Muscle layer of duodenum (tissue), 2 donors: Measurements from ENCODE around the gene TNFAIP8.
"Not testable (repeated sequence)": the region's sequence is repeated elsewhere in the genome, so short reads cannot be mapped to it uniquely, and the experiment has no call there.

ENCODE experiments used
- H3K27ac ChIP-seq: one replicate; pipeline ENCODE4 v1.7.0; 2013; ENCODE audit warnings: mild to moderate bottlenecking, low read length
- H3K27me3 ChIP-seq: one replicate; pipeline ENCODE4 v1.7.0; 2013; ENCODE audit warnings: low read depth, mild to moderate bottlenecking, control low read depth, low read length
- H3K36me3 ChIP-seq, 2 donors: one replicate each; pipeline ENCODE4 v1.7.0; 2013; ENCODE audit warnings: low read length in 2 of 2, control low read depth in 1 of 2, mild to moderate bottlenecking in 1 of 2; ENCODE audit not compliant: insufficient read depth in 2 of 2, control insufficient read depth in 1 of 2
- H3K4me1 ChIP-seq, 2 donors: one replicate each; pipeline ENCODE4 v1.7.0; 2013; ENCODE audit warnings: low read length in 2 of 2, mild to moderate bottlenecking in 2 of 2, control low read depth in 1 of 2, moderate library complexity in 1 of 2; ENCODE audit not compliant: insufficient read depth in 2 of 2, control insufficient read depth in 1 of 2
- H3K4me3 ChIP-seq, 2 donors: one replicate each; pipeline ENCODE4 v1.7.0; 2013; ENCODE audit warnings: low read length in 2 of 2, low read depth in 1 of 2, mild to moderate bottlenecking in 1 of 2
- H3K9me3 ChIP-seq, 2 donors: one replicate each; pipeline ENCODE4 v1.7.0; 2013; ENCODE audit warnings: low read length in 2 of 2, control low read depth in 1 of 2, mild to moderate bottlenecking in 1 of 2; ENCODE audit not compliant: control insufficient read depth in 1 of 2
- donor health status: healthy.

Gene TNFAIP8

DNA sequence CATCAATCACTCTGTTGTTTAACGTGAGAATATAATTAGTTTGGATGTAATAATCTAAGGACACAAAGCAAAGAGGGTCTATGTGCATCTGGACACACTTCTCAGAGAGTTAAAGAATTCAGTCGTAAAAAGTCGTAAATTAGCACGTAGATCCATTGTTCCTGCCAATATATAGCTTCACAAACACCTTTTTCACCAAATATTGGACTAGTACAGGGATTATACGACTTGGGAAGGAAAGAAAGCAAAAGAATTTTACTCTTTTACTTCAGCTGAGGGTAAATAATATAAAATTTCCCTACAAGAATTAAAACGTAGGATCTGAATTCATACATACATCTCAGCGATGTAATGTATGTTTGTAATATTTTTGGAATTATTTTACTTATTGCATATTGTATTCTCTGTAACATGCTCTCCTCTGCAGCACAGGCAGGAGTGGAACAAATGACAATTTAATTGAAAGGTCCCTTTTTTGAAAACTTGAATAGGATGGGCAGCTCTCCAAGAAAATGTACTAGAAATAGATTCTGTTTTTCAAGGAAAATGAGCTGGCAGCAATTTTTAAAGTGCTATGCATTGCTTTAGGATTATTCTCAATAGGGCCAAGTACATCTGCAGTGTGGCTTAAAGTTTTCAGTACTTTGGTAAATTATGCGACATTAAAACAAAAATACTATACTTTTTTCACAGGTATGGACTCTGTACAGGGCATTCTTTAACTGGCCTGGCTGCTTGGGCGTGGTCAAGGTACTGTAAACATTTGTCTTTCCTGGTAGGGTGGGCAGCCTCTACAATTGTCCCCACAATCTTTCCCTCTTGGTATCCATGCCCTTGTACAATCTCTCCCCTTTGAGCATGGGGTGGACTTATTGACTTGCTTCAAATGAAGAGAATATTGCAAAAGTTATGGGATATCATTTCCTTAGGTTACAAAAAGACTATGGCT, 56.7 kb downstream of the TNFAIP8 start:
- peak overlapping the region; percentile 68 for H3K4me3 ChIP-seq
- no peaks in the 10 kb centered on the region for H3K9me3 ChIP-seq
- H3K4me1 ChIP-seq, result peaks cover 5 to 17% of the 10 kb centered on the region in 2 donors
- H3K27ac ChIP-seq, result peak overlapping the region; percentile 79
- H3K27me3 ChIP-seq, result no peaks in the 10 kb centered on the region
- H3K36me3 ChIP-seq, result no peaks in the 10 kb centered on the region

GRCh38 chr5:119414124-119414734, 58.4 kb downstream of the TNFAIP8 start:
- not testable (repeated sequence) for H3K27ac ChIP-seq, H3K9me3 ChIP-seq, H3K4me3 ChIP-seq, H3K36me3 ChIP-seq, H3K27me3 ChIP-seq
- H3K4me1 ChIP-seq, result peaks cover 5 to 21% of the 10 kb centered on the region in 2 donors

DNA sequence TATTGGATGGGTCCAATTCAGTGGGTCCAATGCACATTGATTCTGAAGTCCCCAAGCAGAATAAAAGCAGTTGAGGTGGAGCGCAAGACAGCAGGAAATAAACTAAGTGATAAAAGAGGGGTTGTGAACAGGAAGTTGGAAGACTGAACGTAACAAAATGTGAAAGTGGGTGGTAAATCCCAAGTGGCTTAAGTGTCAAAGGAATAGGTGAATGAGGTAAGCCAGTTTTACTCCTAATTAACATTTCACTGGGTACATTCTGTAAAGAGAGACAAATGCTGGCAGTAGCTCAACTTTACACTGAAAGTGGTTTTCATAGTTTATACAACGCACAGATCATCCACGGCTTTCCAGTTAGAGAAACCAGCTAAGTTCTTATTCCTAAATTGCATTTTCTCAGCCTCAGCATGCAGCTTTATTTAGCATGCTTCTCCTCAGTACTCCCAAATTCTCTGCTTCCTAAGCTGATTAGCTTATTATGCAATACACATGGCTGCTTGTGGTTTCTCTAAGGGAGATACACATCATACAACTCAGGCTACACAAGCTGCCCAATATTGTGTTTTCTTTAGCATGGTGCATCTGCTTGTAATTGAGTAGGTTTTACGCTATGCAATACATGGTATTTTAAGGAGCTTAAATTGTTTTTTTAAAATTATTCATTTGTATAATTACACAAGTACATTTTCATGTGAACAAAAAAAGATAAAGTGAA, 62.2 kb downstream of the TNFAIP8 start:
- Histone ChIP-seq H3K36me3 (no peaks in the 10 kb centered on the region), H3K27ac (peak overlapping the region; percentile 2), H3K9me3 (no peaks in the 10 kb centered on the region), H3K4me3 (no peak overlapping the region), H3K4me1 (peaks cover 0 to 7% of the 10 kb centered on the region in 2 donors), H3K27me3 (no peaks in the 10 kb centered on the region)

- H3K36me3 ChIP-seq, result no peaks in the 10 kb centered on the region
- no peak overlapping the region for H3K4me3 ChIP-seq
- H3K4me1 ChIP-seq, result peaks cover 0 to 7% of the 10 kb centered on the region in 2 donors
- no peaks in the 10 kb centered on the region for H3K9me3 ChIP-seq
- H3K27me3 ChIP-seq, result no peaks in the 10 kb centered on the region
- no peak overlapping the region for H3K27ac ChIP-seq
Measured at GRCh38 chr5:119418606-119419100, 62.8 kb downstream of the TNFAIP8 start.

- H3K27me3 ChIP-seq, result no peaks in the 10 kb centered on the region
- H3K27ac ChIP-seq, result no peak overlapping the region
- H3K4me1 ChIP-seq, result peaks cover 0 to 7% of the 10 kb centered on the region in 2 donors
- no peaks in the 10 kb centered on the region for H3K9me3 ChIP-seq
- H3K4me3 ChIP-seq, result no peak overlapping the region
- H3K36me3 ChIP-seq, result no peaks in the 10 kb centered on the region
Measured at GRCh38 chr5:119420169-119420568, 64.3 kb downstream of the TNFAIP8 start.

- no peak overlapping the region for H3K4me3 ChIP-seq
- H3K36me3 ChIP-seq, result no peaks in the 10 kb centered on the region
- H3K9me3 ChIP-seq, result no peaks in the 10 kb centered on the region
- H3K4me1 ChIP-seq, result no peaks in the 10 kb centered on the region
- H3K27me3 ChIP-seq, result no peaks in the 10 kb centered on the region
- no peak overlapping the region for H3K27ac ChIP-seq
Measured at GRCh38 chr5:119426057-119426456, 70.2 kb downstream of the TNFAIP8 start.

- Histone ChIP-seq H3K4me3 (no peak overlapping the region), H3K27ac (no peak overlapping the region), H3K9me3 (no peaks in the 10 kb centered on the region), H3K4me1 (no peaks in the 10 kb centered on the region), H3K27me3 (no peaks in the 10 kb centered on the region), H3K36me3 (no peaks in the 10 kb centered on the region)
Measured at GRCh38 chr5:119427060-119427459, 71.2 kb downstream of the TNFAIP8 start.

DNA sequence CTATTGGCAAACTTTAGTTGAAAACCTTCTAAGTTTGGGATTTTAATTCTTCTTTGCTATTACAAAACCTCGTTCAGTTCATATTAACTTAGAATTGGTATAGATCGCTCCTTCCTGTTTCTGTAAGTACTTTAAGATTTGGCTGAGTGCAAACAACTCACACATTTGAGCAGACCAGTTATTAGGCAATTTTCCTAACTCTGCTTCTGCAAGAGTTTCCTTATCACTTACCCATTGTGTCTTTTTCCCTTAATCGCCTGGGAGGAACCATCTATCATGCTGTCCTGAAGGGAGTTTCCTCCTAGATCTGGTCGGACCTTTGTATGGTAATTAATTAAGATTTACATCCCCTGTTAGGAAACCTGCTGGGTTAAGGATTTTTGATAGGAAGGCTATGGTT, 71.8 kb downstream of the TNFAIP8 start:
- not testable (repeated sequence) for H3K36me3 ChIP-seq

GRCh38 chr5:119428166-119428565, 72.3 kb downstream of the TNFAIP8 start:
- not testable (repeated sequence) for H3K27ac ChIP-seq, H3K9me3 ChIP-seq, H3K36me3 ChIP-seq, H3K4me3 ChIP-seq, H3K27me3 ChIP-seq, H3K4me1 ChIP-seq

More for the DNA sequence above, 71.8 kb downstream of the TNFAIP8 start:
- not testable (repeated sequence) for H3K27ac ChIP-seq, H3K27me3 ChIP-seq, H3K4me1 ChIP-seq, H3K4me3 ChIP-seq, H3K9me3 ChIP-seq

GRCh38 chr5:119428574-119428973, 72.8 kb downstream of the TNFAIP8 start:
- not testable (repeated sequence) for H3K27ac ChIP-seq, H3K4me3 ChIP-seq, H3K27me3 ChIP-seq, H3K9me3 ChIP-seq, H3K36me3 ChIP-seq, H3K4me1 ChIP-seq

GRCh38 chr5:119432674-119433237, 76.9 kb downstream of the TNFAIP8 start:
- H3K4me1 ChIP-seq, H3K27ac ChIP-seq, H3K27me3 ChIP-seq: not testable (repeated sequence)

More at GRCh38 chr5:119432674-119433237, 76.9 kb downstream of the TNFAIP8 start:
- H3K36me3 ChIP-seq, H3K4me3 ChIP-seq, H3K9me3 ChIP-seq: not testable (repeated sequence)
